NK-92 treated with Interleukin-12 subunit alpha and Interleukin-12 subunit beta, amount 100 ng/mL, for 24 hours (cell line): Measurements from ENCODE around the gene SEC14L5.
"Not testable (repeated sequence)": the region's sequence is repeated elsewhere in the genome, so short reads cannot be mapped to it uniquely, and the experiment has no call there.

Experiments used
- DNase-seq: peaks from one replicate; lab custom pipeline; 2025; lab: John Stamatoyannopoulos, UW

Gene SEC14L5

GRCh38 chr16:4957720-4958509 is at the start of gene SEC14L5:
SEC14L5 (plus strand) TSS chr16:4958330; CDS start chr16:4959324, 994 bp downstream.
- peak; percentile 32 for DNase-seq

DNA sequence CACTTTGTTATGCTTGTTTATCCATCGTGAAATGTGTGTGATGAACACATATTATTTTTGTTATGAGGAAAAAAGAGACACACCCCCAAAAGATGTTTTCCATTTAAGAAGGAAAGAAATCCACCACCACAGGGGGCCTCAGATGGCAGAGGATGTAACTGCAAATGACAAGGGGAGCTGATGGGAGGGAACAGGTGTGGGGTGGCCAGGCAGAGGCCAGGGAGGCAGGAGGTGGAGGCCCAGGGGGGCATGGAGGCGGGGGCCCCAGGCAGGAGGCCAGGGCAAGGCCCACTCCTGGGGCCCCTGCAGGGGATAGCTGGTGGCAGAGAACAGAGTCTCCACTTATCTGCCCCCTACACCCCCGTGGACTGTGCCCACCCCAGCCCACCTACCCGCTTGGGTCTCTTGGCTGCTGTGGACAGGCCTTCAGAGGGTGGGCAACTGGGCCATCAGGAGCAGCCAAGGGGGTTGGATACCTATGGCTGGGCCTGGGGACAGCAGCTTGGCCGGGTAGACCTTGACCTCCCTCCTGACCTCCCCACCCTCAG is 49.2 kb upstream of the SEC14L5 start:
- DNase-seq = no peak

- no peak for DNase-seq
Measured at GRCh38 chr16:4909825-4910224, 48.3 kb upstream of the SEC14L5 start.

- DNase-seq = no peak
Measured at GRCh38 chr16:4910828-4911227, 47.3 kb upstream of the SEC14L5 start.

GRCh38 chr16:4911970-4912386 is 46.2 kb upstream of the SEC14L5 start:
- DNase-seq = no peak

DNA sequence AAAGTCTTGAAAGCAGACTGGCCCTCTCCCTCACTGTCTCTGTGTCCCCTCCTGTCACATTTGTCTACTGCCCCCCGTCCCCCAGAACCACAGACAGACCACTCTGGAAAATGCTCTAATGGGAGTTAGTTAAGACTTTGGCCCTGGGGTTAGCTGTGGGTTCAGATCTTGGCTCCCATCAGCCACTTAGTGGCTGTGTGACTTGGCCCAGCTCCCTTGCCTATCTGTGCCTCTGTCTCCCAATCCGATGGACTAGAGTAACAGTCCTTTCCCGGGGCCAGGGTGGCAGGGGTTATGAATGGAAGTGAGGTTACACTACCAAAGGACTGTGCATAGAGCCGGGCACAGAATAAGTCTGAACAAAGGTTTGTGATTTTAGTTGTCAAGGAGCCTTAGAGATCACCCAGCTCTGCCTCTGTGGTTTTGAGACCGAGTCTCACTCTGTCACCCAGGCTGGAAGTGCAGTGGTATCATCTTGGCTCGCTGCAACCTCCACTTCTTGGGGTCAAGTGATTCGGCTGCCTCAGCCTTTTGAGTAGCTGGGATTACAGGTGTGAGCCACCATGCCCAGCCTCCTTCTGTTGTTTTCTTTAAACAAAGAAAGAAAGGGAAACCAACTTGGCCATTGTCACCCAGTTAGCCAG is 44.9 kb upstream of the SEC14L5 start:
- no peak for DNase-seq

DNA sequence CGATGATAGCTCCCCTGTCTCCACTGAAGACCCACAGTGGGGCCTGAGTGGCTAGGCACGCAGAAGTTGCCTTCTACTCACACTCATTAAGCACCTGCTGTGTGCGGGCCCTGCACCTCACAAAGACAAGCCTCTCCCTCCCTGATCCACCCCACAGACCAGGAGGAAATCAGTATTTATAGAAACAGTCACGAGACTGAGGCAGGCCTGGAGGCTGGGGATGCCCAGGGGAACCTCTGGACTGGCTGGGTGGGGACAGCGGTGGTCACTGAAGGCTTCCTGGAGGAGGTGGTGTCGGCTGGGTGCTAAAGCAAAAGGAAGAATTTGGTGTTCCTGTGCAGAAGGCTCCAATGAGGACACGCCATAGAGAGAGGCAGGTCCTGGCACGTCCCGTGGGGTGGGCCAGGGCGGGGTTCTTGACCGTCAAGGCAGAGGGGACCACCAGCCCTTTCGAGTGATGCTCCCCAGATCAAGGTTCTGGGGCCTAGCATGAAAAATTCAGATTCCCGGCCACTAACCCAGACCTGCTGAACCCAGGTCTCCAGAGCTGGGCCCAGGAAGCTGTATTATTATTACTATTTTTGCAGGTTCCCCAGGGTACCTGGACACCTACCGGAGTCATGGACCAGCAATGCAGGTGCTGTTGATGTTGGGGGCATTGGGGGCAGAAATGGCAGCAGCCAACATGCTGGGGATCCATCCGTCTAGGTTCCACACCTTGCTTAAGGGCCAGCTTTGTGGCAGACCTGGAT is 44.2 kb upstream of the SEC14L5 start:
- no peak for DNase-seq

DNA sequence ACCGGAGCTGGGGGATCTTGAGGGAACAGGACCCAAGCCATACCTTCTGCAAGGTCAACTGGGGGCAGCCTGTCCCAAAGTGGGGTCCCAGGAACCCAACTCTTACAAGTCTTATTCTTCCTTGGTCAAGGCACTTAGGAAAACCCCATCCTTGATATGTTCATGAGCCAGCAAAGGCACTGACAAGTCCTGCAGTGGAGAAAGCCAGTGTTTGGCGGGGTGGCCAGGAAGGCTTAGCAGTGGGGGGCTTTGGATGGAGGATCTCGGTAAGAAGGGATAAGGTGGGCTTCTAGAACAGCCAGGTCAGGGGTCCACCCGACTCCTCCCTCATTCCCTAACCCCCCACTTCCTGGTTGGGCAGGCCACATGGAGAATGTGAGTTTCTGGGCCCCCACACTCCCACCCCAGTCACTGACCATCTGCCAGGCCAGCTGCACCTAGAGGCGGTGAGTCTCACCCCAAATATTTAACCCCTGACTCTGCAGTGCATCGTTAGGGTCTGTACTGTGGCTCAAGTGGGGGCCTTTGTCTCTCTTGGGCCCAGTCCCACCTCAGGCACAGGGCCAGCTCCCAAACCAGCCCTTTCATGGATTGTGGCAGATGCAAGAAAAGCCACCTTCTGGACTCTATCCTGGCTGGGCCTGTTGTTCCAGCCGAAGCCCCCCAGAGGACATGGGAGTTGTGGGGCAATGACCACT is 43.5 kb upstream of the SEC14L5 start:
- no peak for DNase-seq

- DNase-seq = no peak
Measured at GRCh38 chr16:4915226-4915761, 42.8 kb upstream of the SEC14L5 start.

DNA sequence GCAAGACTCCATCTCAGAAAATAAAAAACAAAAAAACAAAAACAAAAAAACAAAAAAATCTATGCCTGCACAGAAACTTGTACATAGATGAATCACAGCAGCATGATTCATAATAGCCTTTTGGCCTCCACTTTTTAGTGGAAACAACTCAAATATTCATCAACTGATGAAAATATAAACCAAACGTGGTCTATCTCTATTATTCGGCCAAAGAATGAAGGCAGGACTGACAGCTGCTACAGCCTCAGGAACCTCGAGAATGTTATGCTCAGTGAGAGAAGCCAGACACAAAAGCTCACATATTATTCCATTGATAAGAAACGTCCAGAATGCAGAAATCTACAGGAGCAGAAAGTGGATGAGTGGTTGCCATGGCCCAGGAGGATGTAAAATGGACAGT is 41.0 kb upstream of the SEC14L5 start:
- no peak for DNase-seq

DNA sequence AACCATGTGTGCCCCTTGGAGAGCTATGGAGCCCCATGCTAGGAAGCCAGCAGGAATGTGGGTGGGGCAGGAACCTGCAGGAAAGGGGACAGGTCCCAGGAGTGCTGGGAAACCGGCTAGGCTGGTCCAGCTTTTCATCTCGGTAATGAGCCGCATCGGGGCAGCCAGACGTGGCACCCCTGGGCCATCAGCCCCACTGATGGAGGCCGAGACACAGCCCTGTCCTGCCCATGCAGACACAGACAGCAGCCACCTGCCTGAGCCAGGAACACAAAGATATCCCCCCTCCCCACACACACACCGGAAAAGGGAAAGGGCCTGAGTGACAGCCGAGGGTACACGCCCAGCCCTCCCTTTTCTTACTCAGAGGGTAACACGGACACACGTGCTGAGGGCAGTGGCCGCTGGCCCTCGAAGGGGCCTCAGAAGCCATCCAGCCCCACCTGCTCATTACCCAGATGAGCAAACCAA is 39.3 kb upstream of the SEC14L5 start:
- DNase-seq = no peak

- DNase-seq = no peak
Measured at GRCh38 chr16:4920826-4921225, 37.3 kb upstream of the SEC14L5 start.

- no peak for DNase-seq
Measured at GRCh38 chr16:4922721-4923342, 35.3 kb upstream of the SEC14L5 start.

DNA sequence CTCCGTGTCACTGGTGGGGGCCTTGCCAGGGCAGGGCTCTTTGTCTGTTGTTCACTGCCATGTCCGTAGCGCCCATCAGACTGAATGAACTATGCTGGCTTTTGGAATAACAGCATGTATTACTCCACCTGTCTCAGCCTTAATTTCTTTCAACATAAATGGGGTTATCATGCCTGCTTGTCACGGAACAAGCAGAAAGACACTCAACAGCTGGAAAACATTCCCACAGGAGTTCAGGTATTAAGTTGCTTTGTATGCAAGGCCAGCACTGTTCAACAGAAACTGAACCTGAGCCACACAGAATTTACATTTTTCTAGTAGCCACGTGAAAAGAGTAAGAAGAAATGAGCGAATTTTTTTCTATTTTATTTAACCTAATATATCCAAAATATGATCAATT is 34.3 kb upstream of the SEC14L5 start:
- DNase-seq = no peak

DNA sequence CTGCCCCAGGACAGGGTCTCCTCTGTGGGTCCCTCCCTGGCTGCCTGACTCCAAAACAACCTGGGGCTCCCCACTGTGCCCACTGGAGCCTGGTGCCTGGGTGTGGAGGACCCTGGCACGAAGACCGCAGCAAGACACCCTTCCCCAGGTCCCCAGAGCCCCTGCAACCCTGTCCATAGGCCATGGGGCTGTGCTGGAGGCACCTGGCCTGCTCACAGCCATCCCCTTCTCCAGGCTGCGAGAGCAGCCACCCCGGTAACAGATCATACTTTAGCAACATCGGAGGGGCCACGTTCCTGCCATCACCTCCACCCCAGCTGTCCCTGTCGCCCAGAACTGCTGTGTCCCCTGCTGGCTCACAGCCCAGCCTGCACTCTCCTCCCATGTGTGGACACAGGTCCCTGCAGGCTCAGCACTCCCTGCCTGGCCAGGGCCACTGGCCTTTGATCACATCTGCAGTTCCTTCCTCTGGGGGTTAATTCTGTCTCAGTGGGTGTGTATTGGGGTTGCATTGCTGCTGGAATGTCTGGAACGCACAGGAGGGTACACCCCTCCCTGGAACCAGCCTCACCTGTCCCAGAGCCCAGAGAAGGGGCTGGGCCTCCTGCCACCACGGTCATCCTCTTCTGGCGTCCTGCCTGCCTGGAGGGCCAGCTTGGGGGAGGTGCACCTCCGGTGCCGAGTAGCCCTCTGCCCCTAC is 33.4 kb upstream of the SEC14L5 start:
- no peak for DNase-seq

- no peak for DNase-seq
Measured at GRCh38 chr16:4925293-4925607, 32.9 kb upstream of the SEC14L5 start.

- no peak for DNase-seq
Measured at GRCh38 chr16:4925791-4926190, 32.3 kb upstream of the SEC14L5 start.

- no peak for DNase-seq
Measured at GRCh38 chr16:4926928-4927327, 31.2 kb upstream of the SEC14L5 start.

- no peak for DNase-seq
Measured at GRCh38 chr16:4927661-4928060, 30.5 kb upstream of the SEC14L5 start.

- no peak for DNase-seq
Measured at GRCh38 chr16:4928227-4928626, 29.9 kb upstream of the SEC14L5 start.

GRCh38 chr16:4929619-4930018 is 28.5 kb upstream of the SEC14L5 start:
- not testable (repeated sequence) for DNase-seq
